GM19324 (cell line): ENCODE data around the gene ALG8.
A peak's percentile ranks its signal among the peaks of the same experiment; 100 is the strongest.
"Not testable (repeated sequence)": the region's sequence is repeated elsewhere in the genome, so short reads cannot be mapped to it uniquely, and the experiment has no call there.

Source experiments
- ATAC-seq: cut with Tn5 transposase; IDR thresholded peaks from one replicate; pipeline ENCODE4 v1.9.1; 2021; ENCODE audit warnings: mild to moderate bottlenecking, moderate library complexity; ENCODE audit not compliant: unreplicated experiment, low FRiP score

Gene ALG8

DNA sequence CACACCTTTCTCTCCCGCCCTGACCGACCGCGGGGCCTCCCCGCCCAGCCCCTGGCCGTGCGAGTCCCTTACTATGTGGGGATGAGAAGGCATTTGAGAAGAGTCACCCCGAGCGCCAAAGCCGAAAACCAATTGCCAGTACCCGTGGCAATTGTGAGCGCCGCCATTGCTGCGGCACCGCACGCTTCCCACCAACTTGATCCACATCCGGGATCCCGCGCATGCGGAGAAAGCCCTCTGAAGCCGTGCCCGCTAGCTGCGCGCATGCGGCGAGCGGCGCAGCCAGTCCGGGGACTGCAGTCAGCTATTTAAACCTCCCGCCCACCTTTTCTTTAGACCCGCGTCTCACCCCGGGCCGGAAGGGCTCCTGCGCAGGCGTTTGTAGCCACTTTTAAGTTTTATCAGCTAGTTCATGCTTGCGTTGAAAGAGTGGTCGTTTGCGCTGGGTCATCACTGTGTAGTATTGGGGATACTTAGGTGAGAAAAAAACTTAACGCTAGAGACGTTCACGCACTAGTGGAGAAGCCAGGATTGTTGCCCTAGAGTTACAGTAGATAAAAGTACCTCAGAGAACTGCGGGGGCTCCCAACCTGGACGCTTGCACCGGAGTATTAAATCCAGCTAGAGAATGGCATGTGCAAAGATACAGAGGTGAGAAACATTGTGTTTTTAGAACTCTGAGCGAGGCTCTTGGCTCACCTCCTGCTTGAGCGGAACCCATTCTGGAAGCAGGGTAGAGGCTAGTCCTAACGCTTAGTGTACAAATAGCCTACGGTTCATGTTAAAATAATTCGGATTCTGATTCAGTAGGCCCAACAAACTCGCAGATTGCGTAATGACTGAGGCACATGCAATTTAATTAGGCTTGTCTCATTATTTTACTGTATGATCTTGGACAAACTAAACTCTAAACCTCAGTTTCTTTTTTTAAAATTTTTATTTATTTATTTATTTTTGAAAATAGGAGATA, at the start of gene ALG8:
ALG8 (minus strand) TSS at position 205 of the 970 bp plus-strand sequence; CDS start at position 167, 38 bp downstream.
- ATAC-seq, result peak; percentile 90

DNA sequence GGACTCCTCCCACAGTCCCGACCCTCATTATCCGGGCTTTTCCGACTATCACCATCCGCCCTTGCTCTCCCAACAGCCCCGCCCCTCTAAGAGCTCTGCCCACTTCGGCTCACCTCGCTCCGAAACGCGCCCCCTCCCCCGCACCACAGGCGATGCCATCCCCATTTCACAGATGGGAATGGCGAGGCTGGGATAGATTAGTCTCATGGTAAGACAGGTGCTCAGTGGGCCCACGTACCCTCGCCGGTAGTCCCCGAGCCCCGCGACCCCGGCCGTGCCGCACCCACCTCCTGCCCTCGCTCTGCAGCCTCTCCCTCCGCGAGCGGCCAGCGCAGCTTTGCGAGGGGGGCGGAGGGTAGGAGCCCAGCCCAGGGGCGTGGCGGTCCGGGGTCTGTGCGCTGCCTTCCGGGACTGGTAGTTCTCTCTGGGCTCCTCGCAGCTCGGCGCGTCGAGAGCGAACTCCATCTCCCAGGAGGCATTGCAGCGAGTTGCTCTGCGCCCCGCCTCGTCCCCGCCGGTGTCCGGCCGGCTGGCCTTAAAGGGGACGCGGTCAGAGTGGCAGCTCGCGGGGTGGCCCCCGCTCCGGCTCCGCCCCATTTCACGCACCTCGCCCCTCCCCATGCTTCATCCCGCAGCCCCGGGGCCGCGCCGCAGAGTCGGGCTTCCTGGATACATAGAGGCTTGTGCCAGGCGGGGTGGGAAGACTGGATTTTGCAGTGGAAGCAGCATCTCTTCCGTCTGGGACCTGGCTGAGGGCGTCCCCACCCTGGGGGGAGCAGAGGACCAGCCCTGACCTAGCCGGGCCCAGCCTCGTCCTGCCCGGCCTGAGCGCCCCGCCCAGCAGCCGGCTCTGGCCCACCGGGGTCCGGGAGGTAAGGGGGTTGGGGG, 49.1 kb upstream of the ALG8 start, which contains the start of the genes KCTD21 and USP35:
KCTD21 (minus strand) TSS at position 341 of the 888 bp plus-strand sequence. CDS start 14,072 bp downstream, outside the sequence.
USP35 (plus strand) TSS at position 634 of the 888 bp plus-strand sequence. CDS start 7,327 bp downstream, outside the sequence.
- peak; percentile 96 for ATAC-seq

DNA sequence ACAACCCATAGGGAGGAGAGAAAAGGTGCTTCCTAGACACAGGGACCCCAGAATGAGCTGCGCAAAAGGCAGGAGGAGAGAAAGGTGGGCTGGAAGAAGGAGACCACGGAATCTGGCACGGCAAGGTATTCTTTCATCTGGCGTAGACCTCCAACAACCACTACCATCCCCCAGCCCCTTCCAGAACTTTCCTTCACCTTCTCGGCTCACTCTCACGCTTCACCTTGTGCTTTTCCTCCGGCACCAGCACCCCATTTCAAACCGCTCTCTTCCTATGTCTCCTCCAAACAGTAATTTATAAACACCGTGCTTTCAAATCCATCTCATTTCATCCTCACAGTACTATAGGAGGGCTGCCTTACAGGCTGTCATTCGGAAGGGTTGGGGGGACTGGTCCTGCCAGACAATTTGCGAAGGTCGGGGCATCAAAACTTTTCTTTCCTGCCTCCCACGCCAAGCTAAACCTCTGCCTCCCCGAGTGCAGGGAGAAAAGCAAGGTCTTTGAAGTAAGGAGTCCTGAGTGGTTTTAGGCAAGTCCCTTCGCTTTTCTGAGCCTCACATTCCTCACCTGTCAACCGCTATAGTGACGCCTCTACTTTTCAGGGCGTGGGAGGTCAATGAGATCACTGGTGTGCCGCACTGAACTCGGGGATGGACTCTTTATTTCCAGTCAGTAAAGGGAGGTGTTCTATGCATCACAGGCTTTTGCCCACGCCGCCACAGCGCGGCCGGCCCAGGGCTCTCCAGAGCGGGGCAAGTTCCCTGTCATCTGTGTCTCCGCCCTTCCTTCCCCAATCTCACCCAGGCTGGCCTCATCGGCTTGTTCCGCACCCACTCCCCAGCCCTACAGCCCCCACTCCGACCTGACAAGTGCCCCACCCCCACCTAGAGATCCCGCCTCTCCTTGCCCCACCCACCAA, 48.2 kb upstream of the ALG8 start:
- no peak for ATAC-seq

DNA sequence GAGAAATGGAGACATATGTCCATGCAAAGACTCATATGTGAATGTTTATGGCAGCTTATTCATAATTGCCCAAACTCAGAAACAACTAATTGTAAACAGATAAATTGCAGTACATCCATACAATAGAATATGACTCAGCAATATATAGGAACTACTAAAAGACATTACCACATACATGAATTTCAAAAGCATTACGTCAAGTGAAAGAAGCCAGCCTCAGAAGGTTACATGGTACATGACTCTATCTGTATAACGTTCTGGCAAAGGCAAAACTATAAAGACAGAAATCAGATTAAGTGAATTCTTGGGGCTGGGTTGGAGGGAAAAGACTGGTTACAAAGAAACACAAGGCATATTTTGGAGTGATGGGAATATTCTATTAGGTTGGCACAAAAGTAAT, 41.8 kb upstream of the ALG8 start:
- no peak for ATAC-seq

DNA sequence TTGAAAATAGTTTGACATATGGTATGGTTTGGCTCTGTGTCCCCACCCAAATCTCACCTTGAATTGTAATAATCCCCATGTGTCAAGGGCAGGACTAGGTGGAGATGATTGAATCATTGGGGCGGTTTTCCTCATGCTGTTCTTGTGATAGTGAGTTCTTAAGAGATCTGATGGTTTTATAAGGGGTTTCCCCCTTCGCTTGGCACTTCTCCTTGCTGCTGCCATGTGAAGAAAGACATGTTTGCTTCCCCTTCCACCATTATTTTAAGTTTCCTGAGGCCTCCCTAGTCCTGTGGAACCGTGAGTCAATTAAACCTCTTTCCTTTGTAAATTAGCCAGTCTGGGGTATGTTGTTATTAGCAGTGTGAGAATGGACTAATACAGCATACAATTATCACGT, 41.3 kb upstream of the ALG8 start:
- ATAC-seq, result no peak

DNA sequence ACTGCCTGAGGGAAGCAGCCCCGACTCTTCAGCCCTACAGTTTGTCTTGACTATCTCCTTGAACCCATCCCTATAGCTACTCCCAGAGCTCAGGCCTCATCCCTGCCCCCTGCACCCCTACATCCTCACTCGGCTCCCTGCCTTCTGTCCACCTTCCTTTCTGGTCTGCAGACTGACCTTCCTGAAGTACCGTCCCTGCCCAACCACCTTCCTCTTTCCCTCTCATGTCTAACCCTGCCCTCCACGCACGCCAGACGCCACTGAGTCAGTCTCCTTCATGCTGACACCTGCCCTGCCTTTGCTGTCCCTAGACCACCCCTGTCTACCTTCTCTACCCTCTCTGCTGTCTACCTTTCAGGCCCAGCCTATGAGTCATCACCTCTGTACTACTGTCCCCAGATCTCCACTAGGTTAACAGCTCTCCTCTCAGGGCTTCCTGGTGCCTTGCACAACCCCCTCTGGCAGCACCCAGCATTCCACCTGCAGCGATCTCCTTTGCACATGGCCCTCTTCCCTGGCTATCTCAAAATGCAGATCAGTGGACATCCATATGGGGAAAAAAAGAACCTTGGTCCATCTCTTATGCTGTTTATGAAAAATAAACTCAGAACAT, 40.1 kb upstream of the ALG8 start:
- ATAC-seq, result no peak

DNA sequence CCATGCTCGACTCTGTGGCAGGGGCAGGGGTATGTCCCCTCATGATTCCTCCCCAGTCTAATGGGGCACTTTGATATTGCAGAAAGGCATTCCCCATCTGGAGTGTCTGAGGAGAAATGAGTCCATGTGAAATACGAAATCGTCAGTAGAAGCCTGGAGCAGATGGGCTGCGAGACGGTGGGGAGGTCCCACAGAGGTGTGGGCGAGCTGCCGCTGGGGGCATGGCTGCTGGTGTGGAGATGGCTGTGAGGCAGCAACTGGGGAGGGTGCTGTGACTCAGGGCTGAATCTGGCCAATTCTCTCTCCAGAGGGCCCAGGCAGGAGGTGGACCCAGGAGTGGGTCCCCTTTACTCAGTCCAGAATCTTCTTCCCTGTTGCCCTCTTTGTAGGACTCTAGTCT, 37.8 kb upstream of the ALG8 start:
- no peak for ATAC-seq

DNA sequence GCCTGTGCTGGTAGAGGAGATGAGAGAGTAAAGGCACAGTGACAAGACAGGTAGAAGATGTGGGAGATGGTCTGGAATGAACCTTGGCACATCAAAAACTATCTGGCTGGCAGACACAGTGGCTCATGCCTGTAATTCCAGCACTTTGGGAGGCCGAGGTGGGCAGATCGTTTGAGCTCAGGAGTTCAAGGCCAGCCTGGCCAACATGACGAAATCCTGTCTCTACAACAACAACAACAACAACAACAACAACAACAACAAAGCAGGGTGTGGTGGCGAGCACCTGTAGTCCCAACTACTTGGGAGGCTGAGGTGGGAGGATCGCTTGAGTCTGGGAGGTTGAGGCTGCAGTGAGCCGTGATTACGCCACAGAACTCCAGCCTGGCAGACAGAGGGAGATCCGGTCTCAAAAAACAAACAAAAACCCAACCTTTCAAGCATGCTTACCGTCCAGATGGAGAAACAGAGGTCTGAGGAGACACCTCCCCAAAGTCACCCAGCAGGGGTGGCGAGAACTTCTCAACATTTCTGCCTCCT, 37.2 kb upstream of the ALG8 start:
- no peak for ATAC-seq

DNA sequence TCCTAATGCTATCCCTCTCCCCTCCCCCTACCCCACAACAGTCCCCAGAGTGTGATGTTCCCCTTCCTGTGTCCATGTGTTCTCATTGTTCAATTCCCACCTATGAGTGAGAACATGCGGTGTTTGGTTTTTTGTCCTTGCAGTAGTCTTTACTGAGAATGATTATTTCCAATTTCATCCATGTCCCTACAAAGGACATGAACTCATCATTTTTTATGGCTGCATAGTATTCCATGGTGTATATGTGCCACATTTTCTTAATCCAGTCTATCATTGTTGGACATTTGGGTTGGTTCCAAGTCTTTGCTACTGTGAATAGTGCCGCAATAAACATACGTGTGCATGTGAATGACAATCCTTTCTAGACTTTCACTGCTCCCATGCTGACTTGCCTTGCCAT, 36.4 kb upstream of the ALG8 start:
- ATAC-seq, result not testable (repeated sequence)

DNA sequence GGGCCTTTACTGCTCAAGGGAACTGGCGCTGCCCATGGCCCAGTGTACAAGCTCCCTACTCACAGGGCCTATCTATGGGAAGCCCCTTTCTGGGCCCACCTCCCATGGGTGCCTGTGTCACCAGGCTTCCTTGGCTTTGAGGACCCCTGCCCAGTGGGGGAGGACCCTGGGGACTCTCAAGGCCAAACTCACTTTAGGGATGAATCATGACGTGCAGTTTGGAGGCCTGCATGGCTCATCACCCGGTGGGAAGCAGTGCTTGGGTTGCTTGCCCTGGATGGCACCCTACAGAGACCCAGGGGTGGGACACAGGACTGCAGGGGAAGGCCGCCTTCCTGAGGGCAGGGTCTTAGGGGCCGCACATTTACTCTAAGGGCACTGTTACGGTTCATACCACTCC, 32.5 kb upstream of the ALG8 start:
- ATAC-seq, result no peak

DNA sequence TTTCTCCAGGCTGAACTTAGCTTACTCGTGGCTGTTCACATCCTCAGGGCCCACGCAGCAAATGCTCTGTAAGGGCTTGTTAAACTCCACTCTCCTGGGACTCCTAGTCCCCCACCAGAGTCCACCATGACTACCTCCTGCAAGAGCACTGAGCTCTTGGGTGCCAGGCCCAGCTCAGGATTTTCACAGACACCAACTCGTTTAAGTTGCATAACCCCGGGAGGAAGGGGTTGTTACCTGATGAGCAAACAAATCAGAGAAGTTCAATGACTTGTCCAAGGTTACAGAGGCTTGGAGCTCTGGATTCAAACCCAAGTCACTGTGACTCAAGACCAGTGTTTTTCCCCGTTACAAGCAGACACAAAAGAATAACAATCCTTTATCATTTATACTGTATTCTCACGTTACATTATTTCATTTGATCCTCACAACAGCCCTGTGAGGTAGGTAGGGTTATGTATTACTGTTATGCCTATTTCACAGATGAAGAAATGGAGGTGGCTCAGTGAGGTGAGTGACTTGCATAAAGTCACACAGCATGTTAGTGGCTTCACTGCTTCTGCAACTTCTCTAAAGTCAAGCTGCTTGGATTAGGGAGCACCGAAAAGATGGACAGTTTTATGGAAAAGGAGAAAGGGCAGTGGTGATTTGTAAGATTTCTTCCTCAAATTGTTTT, 31.6 kb upstream of the ALG8 start:
- ATAC-seq, result no peak

DNA sequence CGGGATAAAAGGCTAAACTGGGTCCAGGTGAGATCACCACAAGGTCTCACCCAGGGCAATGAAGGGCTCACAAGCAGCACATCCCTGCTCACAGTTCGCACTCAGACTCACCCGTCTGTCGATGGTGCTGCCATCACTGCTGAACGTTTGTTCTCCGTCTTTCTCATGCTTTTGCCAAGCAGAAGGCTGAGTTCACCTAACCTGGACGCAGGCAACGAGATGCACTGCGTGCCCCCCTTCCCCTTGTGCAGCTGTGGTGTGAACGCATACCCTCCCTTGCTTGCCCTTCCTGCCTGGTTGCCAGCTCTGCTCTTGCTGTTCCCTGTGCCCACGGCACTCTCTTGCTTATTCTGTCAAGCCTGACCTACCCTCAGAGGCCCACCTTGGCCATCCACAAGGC, 31.0 kb upstream of the ALG8 start:
- no peak for ATAC-seq

DNA sequence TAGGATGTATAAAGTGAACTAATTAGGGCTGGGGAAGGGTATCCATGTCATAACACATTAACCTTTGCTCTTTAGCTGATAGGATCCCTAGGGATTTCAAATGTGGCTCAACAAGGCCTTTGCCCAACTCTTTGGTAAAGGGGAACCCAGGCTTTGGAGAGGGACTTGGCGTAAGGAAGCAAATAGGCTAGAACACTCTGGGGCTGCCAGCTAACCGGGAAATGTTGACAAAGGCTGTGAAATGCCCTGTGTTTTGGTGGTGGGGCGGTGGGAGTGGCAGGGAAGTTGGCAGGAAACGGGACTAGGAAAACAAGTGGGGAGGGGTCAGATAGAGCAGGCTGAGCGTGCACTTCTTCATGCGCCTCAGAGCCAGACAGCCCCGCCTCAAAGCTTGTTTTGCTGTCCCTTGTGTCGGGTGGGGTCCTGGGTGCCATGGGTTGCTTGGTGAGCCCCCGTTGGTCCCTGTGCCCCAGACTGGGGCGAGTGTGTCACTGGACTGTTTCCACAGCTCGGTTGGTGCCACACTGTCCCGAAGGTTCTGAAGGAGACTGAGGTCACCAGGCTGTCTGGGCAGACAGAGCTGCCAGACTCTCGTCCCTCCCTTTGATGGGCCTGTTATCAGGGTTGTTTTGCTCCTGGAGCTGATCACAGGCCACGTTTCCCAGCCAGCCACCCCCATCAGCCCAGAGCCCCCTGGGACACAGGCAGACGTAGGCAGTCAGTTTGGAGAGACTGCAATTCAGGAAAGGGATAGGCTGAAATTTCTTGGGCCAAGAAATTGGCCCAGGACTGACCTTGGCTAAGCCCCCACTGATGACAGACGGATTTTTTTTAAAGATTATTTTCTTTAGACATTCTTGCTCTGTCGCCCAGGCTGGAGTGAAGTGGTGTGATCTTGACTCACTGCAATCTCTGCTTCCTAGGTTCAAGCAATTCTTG, 29.4 kb upstream of the ALG8 start:
- ATAC-seq, result no peak

DNA sequence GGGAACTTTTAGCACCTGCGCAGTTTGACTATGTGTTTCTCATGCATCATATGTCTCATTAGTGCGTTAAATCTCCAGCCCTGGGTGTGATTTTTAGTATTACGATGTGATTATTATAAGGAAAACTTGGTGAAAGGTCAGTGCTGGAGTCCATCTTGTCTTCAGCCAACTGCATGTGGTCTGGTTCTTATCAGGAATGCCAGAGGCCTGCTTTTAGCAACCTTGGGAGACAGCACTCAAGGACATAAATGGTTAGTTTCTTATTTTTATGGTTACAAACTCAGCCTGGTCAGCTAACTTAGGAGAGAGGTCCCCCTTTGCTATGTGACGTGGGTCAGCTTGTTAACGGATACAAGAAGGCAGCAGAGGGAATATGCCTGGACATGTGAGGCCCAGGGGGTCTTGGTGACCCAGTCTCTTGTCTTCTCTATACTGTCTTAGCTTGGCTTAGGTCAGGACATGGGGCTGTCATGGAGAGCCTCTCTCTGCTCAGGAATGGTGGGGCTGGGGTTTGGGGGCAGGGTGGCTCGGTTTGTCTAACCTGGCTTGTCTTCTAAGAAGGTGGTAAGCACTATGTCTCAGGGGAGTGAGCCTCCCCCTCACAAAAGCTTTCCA, 27.5 kb upstream of the ALG8 start:
- no peak for ATAC-seq

DNA sequence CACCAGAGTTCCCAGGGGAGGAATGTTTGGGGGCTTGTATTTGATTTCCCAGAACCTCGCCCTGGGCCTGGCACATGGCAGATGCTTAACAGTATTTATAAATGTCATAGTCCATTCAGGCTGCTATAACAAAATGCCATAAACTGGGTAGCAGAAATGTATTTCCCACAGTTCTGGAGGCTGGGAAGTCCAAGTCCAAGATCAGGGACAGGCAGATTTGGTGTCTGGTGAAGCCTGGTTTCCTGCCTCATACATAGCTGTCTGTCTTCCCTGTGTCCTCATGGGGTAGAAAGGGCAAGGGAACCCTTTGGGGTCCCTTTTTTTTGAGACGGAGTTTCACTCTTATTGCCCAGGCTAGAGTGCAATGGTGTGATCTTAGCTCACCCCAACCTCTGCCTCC, 25.0 kb upstream of the ALG8 start:
- ATAC-seq, result no peak

DNA sequence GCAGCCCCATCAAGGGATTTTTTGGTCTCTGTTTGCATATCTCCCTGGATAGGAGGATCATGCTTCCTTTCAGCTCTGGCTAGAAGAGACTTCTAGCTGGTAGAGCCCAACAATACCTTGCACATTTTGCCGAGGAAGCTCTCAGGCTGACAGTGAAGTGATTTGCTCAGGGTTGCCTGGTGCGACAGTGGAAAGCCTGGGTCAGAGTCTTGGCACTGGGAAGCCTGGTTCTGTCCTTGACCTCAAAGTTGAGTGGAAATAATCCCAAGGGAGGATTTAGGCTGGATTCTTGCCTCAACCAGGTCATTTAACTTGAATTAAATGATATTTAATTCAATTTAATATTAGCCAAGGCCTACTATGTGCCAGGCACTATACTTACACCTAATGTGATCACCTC, 24.4 kb upstream of the ALG8 start:
- no peak for ATAC-seq

DNA sequence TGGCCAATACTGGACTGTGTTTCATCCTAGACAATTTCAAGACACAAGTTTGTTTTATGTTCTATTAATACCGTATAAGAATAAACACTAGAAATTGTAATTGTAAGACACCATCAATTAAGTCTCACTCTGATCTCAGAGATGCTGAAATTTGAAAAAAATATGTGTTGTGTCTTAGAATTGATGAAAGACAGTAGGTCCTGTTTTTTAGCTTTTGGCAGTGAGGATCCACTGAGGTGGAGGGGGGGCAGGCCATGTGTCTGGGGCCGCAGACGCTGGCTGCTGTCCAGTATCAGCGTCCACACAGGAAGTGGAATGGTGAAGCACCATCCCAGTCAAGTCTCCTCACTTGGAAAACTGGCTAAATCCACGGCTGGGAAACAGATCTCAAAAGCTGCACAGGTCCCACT, 22.5 kb upstream of the ALG8 start:
- no peak for ATAC-seq
